IMR-90 (cell line): ENCODE results near the gene C12orf60. TPM values are rescaled to one million over a fixed set of nuclear protein-coding genes. Genes with fewer than 3 reads are reported as not detected.

Experiments used
- ATAC-seq: fragments of 200-7000 bp; cut with Tn5 transposase; 2 replicates; pipeline ENCODE4 v1.9.1; 2020; ENCODE audit warnings: low read depth, mild to moderate bottlenecking, moderate library complexity
- BruUV-seq: library from RNA; stranded (reverse); fragments of 400-500 nt; replicated peaks from 2 replicates; lab custom pipeline; 2021; lab: Mats Ljungman, UMichigan
- CTCF ChIA-PET: fragments of 300-600 bp; formaldehyde crosslinking; extraction: SDS; loops from one replicate; lab custom pipeline; 2021; ENCODE audit warnings: antibody characterized with exemption; lab: Yijun Ruan, JAX
- POLR2A ChIA-PET: fragments of 300-600 bp; sonication (Branson Sonifier 250); formaldehyde crosslinking; loops from one replicate; lab custom pipeline; 2022; ENCODE audit warnings: antibody characterized with exemption; ENCODE audit not compliant: unreplicated experiment; lab: Charles Lee
- DNase-seq: peaks from one replicate; pipeline ENCODE4 v3.0.0; 2013
- H2AFZ ChIP-seq: replicated peaks from 2 replicates; pipeline ENCODE3; 2013; ENCODE audit warnings: low read length, mild to moderate bottlenecking; ENCODE audit not compliant: poor library complexity
- H2AK5ac ChIP-seq: 2 replicates; pipeline ENCODE4 v1.6.1; 2013; ENCODE audit warnings: low read depth, low read length, inconsistent platforms
- H2AK9ac ChIP-seq: replicated peaks from 2 replicates; pipeline ENCODE3; 2013; ENCODE audit warnings: mild to moderate bottlenecking, low read depth, low read length, moderate library complexity; ENCODE audit not compliant: poor library complexity
- H2BK120ac ChIP-seq: 2 replicates; pipeline ENCODE4 v1.6.1; 2013; ENCODE audit warnings: low read depth, low read length, inconsistent platforms
- H2BK15ac ChIP-seq: 3 replicates; pipeline ENCODE4 v1.6.1; 2013; ENCODE audit warnings: low read depth, low read length, inconsistent platforms
- H2BK20ac ChIP-seq: 2 replicates; pipeline ENCODE4 v1.6.1; 2013; ENCODE audit warnings: low read depth, mild to moderate bottlenecking, inconsistent platforms, low read length, moderate library complexity
- H2BK5ac ChIP-seq: 2 replicates; pipeline ENCODE4 v1.6.1; 2013; ENCODE audit warnings: mild to moderate bottlenecking, low read depth, low read length, inconsistent platforms; ENCODE audit not compliant: poor library complexity, severe bottlenecking
- H3K14ac ChIP-seq: replicated peaks from 2 replicates; pipeline ENCODE4 v1.6.1; 2013; ENCODE audit warnings: low read depth, low read length, inconsistent platforms
- H3K18ac ChIP-seq: 2 replicates; pipeline ENCODE4 v1.6.1; 2013; ENCODE audit warnings: low read depth, low read length, control low read depth
- H3K23ac ChIP-seq: 2 replicates; pipeline ENCODE4 v1.6.1; 2013; ENCODE audit warnings: low read depth, low read length, inconsistent platforms
- H3K27ac ChIP-seq: 2 replicates; pipeline ENCODE4 v1.5.1; 2013; ENCODE audit warnings: mild to moderate bottlenecking, control low read depth, low read length; ENCODE audit not compliant: insufficient read depth
- H3K27me3 ChIP-seq: 2 replicates; pipeline ENCODE4 v1.6.1; 2013; ENCODE audit warnings: low read length; ENCODE audit not compliant: control insufficient read depth, insufficient read depth
- H3K36me3 ChIP-seq: 2 replicates; pipeline ENCODE4 v1.6.1; 2013; ENCODE audit warnings: low read length, mixed read lengths; ENCODE audit not compliant: control insufficient read depth, insufficient read depth
- H3K4ac ChIP-seq: 2 replicates; pipeline ENCODE4 v1.6.1; 2013; ENCODE audit warnings: low read depth, low read length, inconsistent platforms
- H3K4me1 ChIP-seq: 2 replicates; pipeline ENCODE4 v1.6.1; 2013; ENCODE audit warnings: low read length, mixed read lengths; ENCODE audit not compliant: control insufficient read depth, insufficient read depth
- H3K4me2 ChIP-seq: 2 replicates; pipeline ENCODE4 v1.6.1; 2013; ENCODE audit warnings: low read depth, mild to moderate bottlenecking, control low read depth, low read length, moderate library complexity
- H3K4me3 ChIP-seq: 2 replicates; pipeline ENCODE4 v1.5.1; 2013; ENCODE audit warnings: low read depth, mild to moderate bottlenecking, control low read depth, low read length, moderate library complexity; ENCODE audit not compliant: insufficient read depth
- H3K56ac ChIP-seq: 2 replicates; pipeline ENCODE4 v1.6.1; 2013; ENCODE audit warnings: low read length, inconsistent platforms; ENCODE audit not compliant: insufficient read depth; ENCODE audit errors: extremely low read depth
- H3K79me1 ChIP-seq, 2 experiments: 2 replicates each; pipeline ENCODE4 v1.6.1; 2013; ENCODE audit warnings: low read length in 2 of 2, inconsistent platforms in 1 of 2, low read depth in 1 of 2
- H3K9ac ChIP-seq: 2 replicates; pipeline ENCODE4 v1.6.1; 2013; ENCODE audit warnings: low read depth, low read length, control low read depth
- H3K9me1 ChIP-seq: 2 replicates; pipeline ENCODE4 v1.6.1; 2013; ENCODE audit warnings: low read length, inconsistent platforms; ENCODE audit not compliant: insufficient read depth
- H3K9me3 ChIP-seq: 2 replicates; pipeline ENCODE4 v1.6.1; 2013; ENCODE audit warnings: low read length; ENCODE audit not compliant: control insufficient read depth, insufficient read depth
- H4K20me1 ChIP-seq: 2 replicates; pipeline ENCODE4 v1.6.1; 2013; ENCODE audit warnings: low read length, inconsistent platforms; ENCODE audit not compliant: insufficient read depth
- H4K5ac ChIP-seq: 2 replicates; pipeline ENCODE4 v1.6.1; 2013; ENCODE audit warnings: mild to moderate bottlenecking, low read depth, low read length, control low read depth
- H4K8ac ChIP-seq, 2 experiments: 2 replicates each; pipeline ENCODE4 v1.6.1; 2013; ENCODE audit warnings: low read depth in 2 of 2, low read length in 2 of 2, control low read depth in 1 of 2, inconsistent platforms in 1 of 2
- H4K91ac ChIP-seq: 2 replicates; pipeline ENCODE4 v1.6.1; 2013; ENCODE audit warnings: low read depth, low read length, inconsistent platforms; ENCODE audit not compliant: insufficient read depth
- BHLHE40 ChIP-seq: fragments of 150-350 bp; IDR thresholded peaks from 2 replicates; pipeline ENCODE4 v1.6.1; 2016; ENCODE audit warnings: mild to moderate bottlenecking, low read depth, low read length
- CEBPB ChIP-seq: IDR thresholded peaks from 2 replicates; pipeline ENCODE4 v1.6.1; 2012; ENCODE audit warnings: low read depth, low read length, improper control_type of control experiment
- CHD1 ChIP-seq: IDR thresholded peaks from 2 replicates; pipeline ENCODE4 v1.6.1; 2012; ENCODE audit warnings: low read depth, low read length, improper control_type of control experiment
- CTCF ChIP-seq: conservative IDR thresholded peaks from 2 replicates; pipeline ENCODE4 v1.5.1; 2012; ENCODE audit warnings: mild to moderate bottlenecking, low read depth, low read length, improper control_type of control experiment
- FOS ChIP-seq: fragments of 150-350 bp; IDR thresholded peaks from 2 replicates; pipeline ENCODE4 v1.6.1; 2016; ENCODE audit warnings: low read depth, low read length
- MAFK ChIP-seq: IDR thresholded peaks from 2 replicates; pipeline ENCODE4 v1.6.1; 2012; ENCODE audit warnings: low read depth, low read length, improper control_type of control experiment
- MAZ ChIP-seq: IDR thresholded peaks from 2 replicates; pipeline ENCODE4 v1.6.1; 2012; ENCODE audit warnings: low read depth, mild to moderate bottlenecking, low read length, improper control_type of control experiment, moderate library complexity, borderline replicate concordance
- MXI1 ChIP-seq: IDR thresholded peaks from 2 replicates; pipeline ENCODE4 v1.6.1; 2012; ENCODE audit warnings: low read depth, mild to moderate bottlenecking, low read length, moderate library complexity, borderline replicate concordance
- NFE2L2 ChIP-seq: fragments of 150-350 bp; IDR thresholded peaks from 2 replicates; pipeline ENCODE4 v1.6.1; 2016; ENCODE audit warnings: low read depth, mild to moderate bottlenecking, low read length
- POLR2A ChIP-seq: IDR thresholded peaks from 2 replicates; pipeline ENCODE4 v1.6.1; 2012; ENCODE audit warnings: mild to moderate bottlenecking, low read depth, low read length
- RAD21 ChIP-seq: IDR thresholded peaks from 2 replicates; pipeline ENCODE4 v1.6.1; 2012; ENCODE audit warnings: low read length, improper control_type of control experiment
- RCOR1 ChIP-seq: IDR thresholded peaks from 2 replicates; pipeline ENCODE4 v1.6.1; 2012; ENCODE audit warnings: mild to moderate bottlenecking, low read length, improper control_type of control experiment; ENCODE audit not compliant: insufficient replicate concordance
- RFX5 ChIP-seq: IDR thresholded peaks from 2 replicates; pipeline ENCODE4 v1.8.0; 2012; ENCODE audit warnings: low read depth, mild to moderate bottlenecking, low read length, moderate library complexity
- SMC3 ChIP-seq: fragments of 150-350 bp; IDR thresholded peaks from 2 replicates; pipeline ENCODE4 v1.6.1; 2016; ENCODE audit warnings: low read depth, mild to moderate bottlenecking, antibody characterized with exemption, low read length, moderate library complexity
- USF2 ChIP-seq: fragments of 150-350 bp; IDR thresholded peaks from 2 replicates; pipeline ENCODE4 v1.6.1; 2017; ENCODE audit warnings: mild to moderate bottlenecking, antibody characterized with exemption, low read length, low read depth
- WGBS, 2 experiments: methylation state at CpG; one replicate each; pipeline versions ENCODE4 v1.1.5 to v1.1.7; 2013; ENCODE audit warnings: missing lambda C conversion rate in 2 of 2; ENCODE audit not compliant: insufficient read length in 1 of 2; ENCODE audit errors: extremely low coverage in 2 of 2; 5-methylcytosine and 5-hydroxymethylcytosine counted together
- dilution Hi-C: fragments of 300-500 bp; cut with HindIII; formaldehyde crosslinking; loops from one replicate; pipeline ENCODE4 v1.14.3; 2018; ENCODE audit warnings: low sequenced_read_pairs; ENCODE audit not compliant: unreplicated experiment
- in situ Hi-C: fragments of 300-500 bp; cut with MboI; formaldehyde crosslinking; loops from 3 replicates; pipeline ENCODE4 v1.14.3; 2019; ENCODE audit warnings: low sequenced_read_pairs, inconsistent platforms, mixed read lengths
- intact Hi-C: fragments of 100-400 bp; cut with micrococcal nuclease; formaldehyde crosslinking; loops from 2 replicates; pipeline ENCODE4 v1.10.0; 2022
- polyA plus RNA-seq, 3 experiments: library from polyadenylated mRNA; depleted of rRNA; stranded (reverse); fragments of >200 nt; gene quantifications; 2 replicates each; pipeline ENCODE4 v1.2.3, GENCODE V29; 2012; ENCODE audit warnings: low replicate concordance in 1 of 3
- total RNA-seq: library from RNA; depleted of rRNA; stranded (reverse); fragments of >200 nt; gene quantifications from 2 replicates; pipeline ENCODE4 v1.2.3, GENCODE V29; 2012
- TF ChIP-seq, protein P1 (sequence below): fragments of 150-350 bp; IDR thresholded peaks from 2 replicates; pipeline ENCODE4 v1.6.1; 2016; ENCODE audit warnings: low read depth, mild to moderate bottlenecking, low read length, moderate library complexity, borderline replicate concordance

C12orf60 gene
- total and polyA plus RNA-seq, 2 of the 4 experiments (the other 2 are of a cell fraction) = 1.1 TPM

DNA sequence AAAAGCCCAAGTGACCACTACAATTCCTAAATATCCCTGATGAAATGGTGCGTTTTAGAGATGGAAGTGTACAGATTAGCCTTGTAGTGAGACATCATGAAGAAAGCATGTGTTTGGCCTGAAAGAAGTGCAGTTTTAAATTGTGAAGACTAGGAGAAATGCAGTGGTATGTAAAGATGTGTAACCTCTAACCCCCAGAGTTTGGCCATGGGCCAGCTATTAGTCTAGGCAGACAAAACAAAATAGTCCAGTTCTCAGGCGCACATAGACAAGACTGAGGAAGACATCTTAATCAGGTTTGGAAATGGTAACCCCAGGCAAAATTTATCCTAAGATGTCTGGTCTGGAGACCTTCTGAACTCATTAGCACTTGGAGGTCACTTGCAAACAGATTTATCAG, 23.6 kb upstream of the C12orf60 start:
- Histone ChIP-seq H3K23ac (no peak overlapping the region), H2BK5ac (no peak overlapping the region), H4K91ac (no peak overlapping the region), H2BK15ac (no peak overlapping the region), H3K18ac (no peak overlapping the region), H3K4ac (no peak overlapping the region), H2AFZ (no peak overlapping the region), H2AK9ac (no peak overlapping the region), H3K27ac (no peak overlapping the region), H3K14ac (no peak overlapping the region), H4K20me1 (no peaks in the 10 kb centered on the region), H3K27me3 (no peaks in the 10 kb centered on the region), H3K36me3 (no peaks in the 10 kb centered on the region), H3K79me1 (peaks cover 3 to 21% of the 10 kb centered on the region in 2 experiments; a peak in 2 of 4 replicates), H3K9ac (no peak overlapping the region), H3K4me2 (no peak overlapping the region), H3K4me3 (no peak overlapping the region), H3K9me1 (peaks cover 6% of the 10 kb centered on the region; the same call in 1 of the 2 replicates), H3K56ac (no peak overlapping the region), H3K4me1 (peaks cover 8% of the 10 kb centered on the region), H2BK20ac (no peak overlapping the region), H2BK120ac (no peak overlapping the region), H2AK5ac (no peak overlapping the region), H3K9me3 (no peaks in the 10 kb centered on the region), H4K5ac (no peak overlapping the region), H4K8ac (no peak overlapping the region; a peak in 1 of 4 replicates)
- CTCF ChIA-PET = no interaction called here
- dilution Hi-C loops (no loop called here), intact Hi-C loops (loop anchor here (10.0 kb wide), 1 partner anchor 1565 kb away; the partner anchor contains the start of gene MGST1), in situ Hi-C loops (loop anchor here (25.0 kb wide), 2 partner anchors 393 to 1107 kb away; partner anchors contain the start of gene STRAP)
- DNase-seq = no peak
- BruUV-seq = no TSS peak
- TF ChIP-seq MAFK (no peak), MAZ (no peak), NFE2L2 (no peak), RCOR1 (no peak), MXI1 (no peak), RFX5 (no peak), FOS (no peak), SMC3 (no peak), CEBPB (no peak), CHD1 (no peak), BHLHE40 (no peak), CTCF (no peak), POLR2A (no peak), USF2 (no peak), RAD21 (no peak)
- TF ChIP-seq, protein P1, sequence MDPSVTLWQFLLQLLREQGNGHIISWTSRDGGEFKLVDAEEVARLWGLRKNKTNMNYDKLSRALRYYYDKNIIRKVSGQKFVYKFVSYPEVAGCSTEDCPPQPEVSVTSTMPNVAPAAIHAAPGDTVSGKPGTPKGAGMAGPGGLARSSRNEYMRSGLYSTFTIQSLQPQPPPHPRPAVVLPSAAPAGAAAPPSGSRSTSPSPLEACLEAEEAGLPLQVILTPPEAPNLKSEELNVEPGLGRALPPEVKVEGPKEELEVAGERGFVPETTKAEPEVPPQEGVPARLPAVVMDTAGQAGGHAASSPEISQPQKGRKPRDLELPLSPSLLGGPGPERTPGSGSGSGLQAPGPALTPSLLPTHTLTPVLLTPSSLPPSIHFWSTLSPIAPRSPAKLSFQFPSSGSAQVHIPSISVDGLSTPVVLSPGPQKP = no peak
- POLR2A ChIA-PET = no interaction called here
- no CpG with 5 or more reads among the region's 2 CpGs for WGBS, 2 experiments
- no peak for ATAC-seq
